ENCODE data around the gene CD300A. TPM values are rescaled to one million over a fixed set of nuclear protein-coding genes. Genes with fewer than 3 reads are reported as not detected.

CD300A gene
- total and polyA plus RNA-seq, 4 experiments from 2014 or later: 27.6 to 51.4 (median 33.7) TPM

DNA sequence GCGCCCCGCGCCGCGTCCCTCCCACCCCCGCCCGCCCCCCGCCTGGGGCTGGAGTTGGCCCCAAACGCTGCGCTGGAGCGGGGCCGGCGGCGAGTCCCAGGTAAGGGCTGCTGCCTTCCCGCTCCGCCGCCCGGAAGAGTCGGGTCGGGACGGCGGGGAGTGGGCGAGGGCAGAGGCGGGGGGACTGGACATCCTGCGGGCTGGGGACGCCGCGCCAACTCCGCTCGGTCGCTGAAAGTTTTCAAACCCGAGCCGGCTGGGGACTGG, 34.1 kb upstream of the CD300A start:
- Histone ChIP-seq H3K27me3 (ENCODE audit: insufficient read depth, low read length) (peaks cover 23% of the 10 kb centered on the region), H3K9me3 (ENCODE audit: control insufficient read depth in 1 of 2, low read length in 2 of 2) (no peaks in the 10 kb centered on the region), H3K4me1 (ENCODE audit: insufficient read depth, low read length) (peaks cover 14% of the 10 kb centered on the region), H3K36me3 (ENCODE audit: insufficient read depth, low read length) (no peaks in the 10 kb centered on the region), H3K27ac (ENCODE audit: low read depth, low read length) (no peak overlapping the region), H3K4me3 (ENCODE audit: low read length in 2 of 2) (no peak overlapping the region)
- Mint-ChIP-seq H3K27me3 (peaks cover 31 to 36% of the 10 kb centered on the region in 2 donors), H3K4me1 (peaks cover 0 to 17% (median 9%) of the 10 kb centered on the region in 4 donors), H3K36me3 (no peaks in the 10 kb centered on the region), H3K27ac (no peak overlapping the region), H3K4me3 (no peak overlapping the region), H3K9me3 (peaks cover 0 to 12% (median 4%) of the 10 kb centered on the region in 8 donors)
- no peak for DNase-seq
- intact Hi-C loops (cut with micrococcal nuclease): no loop called here
- POLR2A ChIA-PET (ENCODE audit: partially characterized antibody): no interaction called here
- CTCF ChIA-PET (ENCODE audit: partially characterized antibody): no interaction called here

- Mint-ChIP-seq H3K36me3 (no peaks in the 10 kb centered on the region), H3K4me1 (peaks cover 0 to 17% (median 9%) of the 10 kb centered on the region in 4 donors), H3K27me3 (peaks cover 31 to 36% of the 10 kb centered on the region in 2 donors), H3K4me3 (peak overlapping the region in 1 of 8 donors; percentile 20), H3K9me3 (peaks cover 0 to 17% (median 9%) of the 10 kb centered on the region in 8 donors), H3K27ac (no peak overlapping the region)
- DNase-seq: no peak
- intact Hi-C loops (cut with micrococcal nuclease): no loop called here
- CTCF ChIA-PET (ENCODE audit: partially characterized antibody): no interaction called here
- peaks cover 14% of the 10 kb centered on the region for H3K4me1 ChIP-seq (ENCODE audit: insufficient read depth, low read length)
- no peak overlapping the region for H3K27ac ChIP-seq (ENCODE audit: low read depth, low read length)
- POLR2A ChIA-PET (ENCODE audit: partially characterized antibody): no interaction called here
- peaks cover 23% of the 10 kb centered on the region for H3K27me3 ChIP-seq (ENCODE audit: insufficient read depth, low read length)
- no peaks in the 10 kb centered on the region for H3K36me3 ChIP-seq (ENCODE audit: insufficient read depth, low read length)
- no peaks in the 10 kb centered on the region for H3K9me3 ChIP-seq (ENCODE audit: control insufficient read depth in 1 of 2, low read length in 2 of 2)
- H3K4me3 ChIP-seq (ENCODE audit: low read length in 2 of 2): no peak overlapping the region
Measured at GRCh38 chr17:74432766-74433391, 33.6 kb upstream of the CD300A start.

DNA sequence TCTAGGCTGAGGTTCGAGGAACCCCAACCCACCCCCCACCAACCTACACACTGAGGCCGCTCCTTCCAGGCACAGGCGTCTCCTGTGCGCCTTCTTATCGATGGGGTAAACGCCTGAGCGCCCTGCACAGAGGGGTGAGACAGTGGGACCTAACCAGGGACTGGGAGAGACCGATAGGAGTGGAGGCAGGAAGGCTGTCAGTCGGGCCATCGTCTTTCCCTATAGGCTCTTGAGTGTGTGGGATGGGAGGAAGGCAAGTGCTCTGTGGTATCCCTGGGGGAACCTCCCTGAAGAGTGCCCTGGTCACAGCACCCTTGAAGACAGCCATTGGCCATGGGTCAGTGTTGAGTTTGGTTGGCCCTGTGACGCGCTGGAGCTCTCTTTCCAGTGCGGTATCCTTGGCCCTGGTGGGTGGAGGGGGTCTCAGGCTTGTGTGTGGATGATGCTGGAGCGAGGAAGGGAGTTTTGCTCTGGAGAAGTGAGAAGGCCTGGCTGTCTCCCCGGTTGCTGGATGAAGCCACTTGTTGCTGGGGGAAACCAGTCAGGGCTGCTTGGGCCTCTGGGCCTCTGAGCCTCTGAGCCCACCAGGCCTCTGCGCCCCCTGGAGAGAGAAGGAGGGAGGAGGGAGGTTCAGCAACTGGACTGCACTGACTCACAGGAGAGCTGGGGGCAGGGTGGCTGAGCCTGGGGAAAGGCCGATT, 32.9 kb upstream of the CD300A start:
- Histone ChIP-seq H3K27ac (ENCODE audit: low read depth, low read length) (no peak overlapping the region), H3K36me3 (ENCODE audit: insufficient read depth, low read length) (no peaks in the 10 kb centered on the region), H3K9me3 (ENCODE audit: control insufficient read depth in 1 of 2, low read length in 2 of 2) (no peaks in the 10 kb centered on the region), H3K4me3 (ENCODE audit: low read length in 2 of 2) (no peak overlapping the region), H3K4me1 (ENCODE audit: insufficient read depth, low read length) (peaks cover 14% of the 10 kb centered on the region), H3K27me3 (ENCODE audit: insufficient read depth, low read length) (peaks cover 23% of the 10 kb centered on the region)
- H3K4me3 Mint-ChIP-seq: peak overlapping the region in 1 of 8 donors; percentile 3
- H3K36me3 Mint-ChIP-seq: no peaks in the 10 kb centered on the region
- no peak overlapping the region for H3K27ac Mint-ChIP-seq
- CTCF ChIA-PET (ENCODE audit: partially characterized antibody): no interaction called here
- H3K4me1 Mint-ChIP-seq: peaks cover 0 to 17% (median 9%) of the 10 kb centered on the region in 4 donors
- DNase-seq: no peak
- POLR2A ChIA-PET (ENCODE audit: partially characterized antibody): no interaction called here
- H3K9me3 Mint-ChIP-seq: peaks cover 0 to 23% (median 15%) of the 10 kb centered on the region in 8 donors
- intact Hi-C loops (cut with micrococcal nuclease): no loop called here
- peaks cover 31 to 36% of the 10 kb centered on the region in 2 donors for H3K27me3 Mint-ChIP-seq

GRCh38 chr17:74435775-74436359, 30.6 kb upstream of the CD300A start:
- CTCF ChIA-PET (ENCODE audit: partially characterized antibody): interaction anchor here (1.8 to 3.9 kb wide), 3 partner anchors 19 to 57 kb away, joined by 4 to 34 read pairs (median 8); no protein-coding TSS in a partner anchor
- H3K9me3 ChIP-seq (ENCODE audit: control insufficient read depth in 1 of 2, low read length in 2 of 2): no peaks in the 10 kb centered on the region

DNA sequence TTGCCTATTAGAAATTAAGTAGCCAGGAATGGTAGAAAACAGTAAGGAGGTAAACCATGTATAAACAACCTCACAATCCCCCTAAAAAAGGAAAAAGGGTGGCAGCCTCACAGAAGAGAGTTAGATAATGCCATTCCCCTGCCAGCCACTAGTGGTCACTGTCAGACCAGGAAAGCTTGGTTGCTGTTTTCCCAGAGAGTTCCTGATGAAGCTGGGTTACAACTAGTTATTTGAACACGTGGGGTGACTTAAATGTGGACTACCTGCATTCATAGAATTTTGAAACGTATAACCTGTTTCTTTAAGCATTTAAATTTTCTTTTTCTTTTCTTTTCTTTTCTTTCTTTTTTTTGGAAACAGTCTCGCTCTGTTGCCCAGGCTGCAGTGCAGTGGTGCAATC, 28.7 kb upstream of the CD300A start:
- intact Hi-C loops (cut with micrococcal nuclease): loop anchor here (1.0 kb wide), 1 partner anchor 56 kb away; no protein-coding TSS in a partner anchor
- Mint-ChIP-seq H3K36me3 (peaks cover 0 to 2% of the 10 kb centered on the region in 2 donors), H3K4me1 (peaks cover 0 to 1% (median 0%) of the 10 kb centered on the region in 4 donors), H3K4me3 (peak overlapping the region in 1 of 8 donors; percentile 46), H3K9me3 (peaks cover 0 to 44% (median 30%) of the 10 kb centered on the region in 8 donors), H3K27ac (no peak overlapping the region), H3K27me3 (peaks cover 14 to 26% of the 10 kb centered on the region in 2 donors)
- DNase-seq: no peak
- Histone ChIP-seq H3K27ac (ENCODE audit: low read depth, low read length) (no peak overlapping the region), H3K9me3 (ENCODE audit: control insufficient read depth in 1 of 2, low read length in 2 of 2) (no peaks in the 10 kb centered on the region), H3K4me3 (ENCODE audit: low read length in 2 of 2) (no peak overlapping the region), H3K36me3 (ENCODE audit: insufficient read depth, low read length) (no peaks in the 10 kb centered on the region), H3K4me1 (ENCODE audit: insufficient read depth, low read length) (no peaks in the 10 kb centered on the region), H3K27me3 (ENCODE audit: insufficient read depth, low read length) (peaks cover 6% of the 10 kb centered on the region)
- ChIA-PET CTCF (ENCODE audit: partially characterized antibody) (interaction anchor here (0.7 to 3.9 kb wide), 6 partner anchors 17 to 317 kb away, joined by 3 to 34 read pairs (median 4); no protein-coding TSS in a partner anchor), POLR2A (ENCODE audit: partially characterized antibody) (interaction anchor here (1.2 kb wide), 1 partner anchor 16 kb away, joined by 4 read pairs; no protein-coding TSS in a partner anchor)

More at GRCh38 chr17:74435775-74436359, 30.6 kb upstream of the CD300A start:
- H3K9me3 Mint-ChIP-seq: peaks cover 0 to 44% (median 30%) of the 10 kb centered on the region in 8 donors
- Histone ChIP-seq H3K4me1 (ENCODE audit: insufficient read depth, low read length) (peaks cover 12% of the 10 kb centered on the region), H3K4me3 (ENCODE audit: low read length in 2 of 2) (no peak overlapping the region), H3K27ac (ENCODE audit: low read depth, low read length) (no peak overlapping the region), H3K36me3 (ENCODE audit: insufficient read depth, low read length) (no peaks in the 10 kb centered on the region), H3K27me3 (ENCODE audit: insufficient read depth, low read length) (peaks cover 17% of the 10 kb centered on the region)
- H3K27me3 Mint-ChIP-seq: peaks cover 19 to 26% of the 10 kb centered on the region in 2 donors
- H3K27ac Mint-ChIP-seq: no peak overlapping the region
- H3K4me1 Mint-ChIP-seq: peaks cover 0 to 9% (median 6%) of the 10 kb centered on the region in 4 donors
- peaks cover 0 to 2% of the 10 kb centered on the region in 2 donors for H3K36me3 Mint-ChIP-seq
- H3K4me3 Mint-ChIP-seq: no peak overlapping the region
- intact Hi-C loops (cut with micrococcal nuclease): no loop called here
- DNase-seq: no peak
- POLR2A ChIA-PET (ENCODE audit: partially characterized antibody): interaction anchor here (0.6 kb wide), 1 partner anchor 49 kb away, joined by 3 read pairs; no protein-coding TSS in a partner anchor

GRCh38 chr17:74439691-74440567, 26.5 kb upstream of the CD300A start:
- Histone ChIP-seq H3K27ac (ENCODE audit: low read depth, low read length) (no peak overlapping the region), H3K9me3 (ENCODE audit: control insufficient read depth in 1 of 2, low read length in 2 of 2) (no peaks in the 10 kb centered on the region), H3K27me3 (ENCODE audit: insufficient read depth, low read length) (no peaks in the 10 kb centered on the region), H3K36me3 (ENCODE audit: insufficient read depth, low read length) (no peaks in the 10 kb centered on the region), H3K4me3 (ENCODE audit: low read length in 2 of 2) (no peak overlapping the region), H3K4me1 (ENCODE audit: insufficient read depth, low read length) (no peaks in the 10 kb centered on the region)
- POLR2A ChIA-PET (ENCODE audit: partially characterized antibody): no interaction called here
- intact Hi-C loops (cut with micrococcal nuclease): no loop called here
- Mint-ChIP-seq H3K4me3 (peak overlapping the region in 1 of 8 donors; percentile 13), H3K4me1 (peaks cover 0 to 1% (median 0%) of the 10 kb centered on the region in 4 donors), H3K9me3 (peaks cover 0 to 44% (median 30%) of the 10 kb centered on the region in 8 donors), H3K36me3 (peaks cover 0 to 2% of the 10 kb centered on the region in 2 donors), H3K27ac (no peak overlapping the region), H3K27me3 (peaks cover 7 to 16% of the 10 kb centered on the region in 2 donors)
- CTCF ChIA-PET (ENCODE audit: partially characterized antibody): interaction anchor here (0.9 to 1.3 kb wide), 2 partner anchors 52 to 351 kb away, joined by 3 to 4 read pairs; no protein-coding TSS in a partner anchor
- DNase-seq: no peak
